K562 (cell line): Measurements from ENCODE around the gene RNF224. TPM values are rescaled to one million over a fixed set of nuclear protein-coding genes. Genes with fewer than 3 reads are reported as not detected.
A peak's percentile ranks its signal among the peaks of the same experiment; 100 is the strongest.

Experiments used
- BACH1 ChIP-seq: fragments of 200-800 bp; sonication (Bioruptor generic); IDR thresholded peaks from 2 replicates; pipeline ENCODE4 v1.6.1; 2016; ENCODE audit warnings: missing genetic modification characterization, missing compliant biosample characterization
- ELF1 ChIP-seq: fragments of 200-800 bp; sonication (Bioruptor generic); IDR thresholded peaks from 2 replicates; pipeline ENCODE4 v1.6.1; 2016; ENCODE audit warnings: missing genetic modification characterization, missing compliant biosample characterization
- EWSR1 ChIP-seq: fragments of 450-650 bp; IDR thresholded peaks from 2 replicates; pipeline ENCODE4 v1.6.1; 2018; ENCODE audit warnings: borderline replicate concordance, mild to moderate bottlenecking, low read depth, moderate library complexity; ENCODE audit not compliant: partially characterized antibody
- HNRNPK ChIP-seq: fragments of 200-400 bp; formaldehyde crosslinking; IDR thresholded peaks from one replicate; pipeline ENCODE4 v1.6.1; 2018; ENCODE audit warnings: mild to moderate bottlenecking, low read depth, low read length; ENCODE audit not compliant: poor library complexity, severe bottlenecking
- MAZ ChIP-seq, 2 experiments: fragments of 450-650 bp in 1 of 2; sonication (generic) in 1 of 2; formaldehyde crosslinking; IDR thresholded peaks in 1 of 2; conservative IDR thresholded peaks in 1 of 2; 2 replicates each; pipeline versions ENCODE4 v1.4.0 to v1.5.0; 2020; ENCODE audit warnings: mild to moderate bottlenecking in 1 of 2, missing genetic modification reagents in 1 of 2
- MLLT1 ChIP-seq, 2 experiments: fragments of 450-650 bp; IDR thresholded peaks; 2 replicates each; pipeline ENCODE4 v1.6.1; 2016
- PCBP1 ChIP-seq: fragments of 200-400 bp; formaldehyde crosslinking; IDR thresholded peaks from 2 replicates; pipeline ENCODE4 v1.6.1; 2018; ENCODE audit warnings: mild to moderate bottlenecking, low read depth, low read length; ENCODE audit not compliant: poor library complexity, severe bottlenecking
- SMAD1 ChIP-seq: fragments of 150-350 bp; IDR thresholded peaks from 2 replicates; pipeline ENCODE4 v1.6.1; 2014; ENCODE audit warnings: low read length, low read depth; ENCODE audit not compliant: partially characterized antibody
- SNRNP70 ChIP-seq: fragments of 200-400 bp; formaldehyde crosslinking; optimal IDR thresholded peaks from 2 replicates; pipeline ENCODE3; 2017; ENCODE audit warnings: low read depth, low read length
- ZNF12 ChIP-seq: sonication (generic); formaldehyde crosslinking; IDR thresholded peaks from 2 replicates; pipeline ENCODE4 v1.4.0; 2020; ENCODE audit warnings: mild to moderate bottlenecking, missing genetic modification reagents
- ZNF280A ChIP-seq: fragments of 450-650 bp; IDR thresholded peaks from 2 replicates; pipeline ENCODE4 v1.6.1; 2018; ENCODE audit warnings: mild to moderate bottlenecking, low read depth; ENCODE audit not compliant: partially characterized antibody
- polyA plus RNA-seq, 8 experiments: library from polyadenylated mRNA; depleted of rRNA in 4 of 8; stranded (reverse) in 5 of 8; unstranded in 3 of 8; fragments of >200 nt; fragmentation: Nextera tagmentation in 2 of 8; fragmentation: Illumina TruSeq in 1 of 8; extraction: Ambion mirVana in 2 of 8; extraction: Trizol in 1 of 8; gene quantifications; 2 replicates each; pipeline versions ENCODE4 v1.2.1 to v1.2.3, GENCODE V29; 2011 to 2014; ENCODE audit warnings: inconsistent platforms in 1 of 8, missing spikeins in 1 of 8
- total RNA-seq, 7 experiments: library from RNA; depleted of rRNA in 6 of 7; stranded (reverse); fragments of >200 nt in 6 of 7; fragmentation: Illumina TruSeq in 2 of 7; extraction: Trizol in 2 of 7; gene quantifications; 2 replicates each; pipeline versions ENCODE4 v1.2.1 to v1.2.3, GENCODE V29; 2011 to 2021; ENCODE audit warnings: low replicate concordance in 1 of 7
- TF ChIP-seq, protein P1 (sequence below), 2 experiments: fragments of 450-650 bp; IDR thresholded peaks; 2 replicates each; pipeline ENCODE4 v1.6.1; 2018; ENCODE audit warnings: mild to moderate bottlenecking in 2 of 2, low read depth in 1 of 2; ENCODE audit not compliant: partially characterized antibody in 2 of 2

The RNF224 gene
- total and polyA plus RNA-seq, 9 of the 15 experiments (the other 6 are each of a cell fraction or from before 2014, with no cell fraction given) = not detected

DNA sequence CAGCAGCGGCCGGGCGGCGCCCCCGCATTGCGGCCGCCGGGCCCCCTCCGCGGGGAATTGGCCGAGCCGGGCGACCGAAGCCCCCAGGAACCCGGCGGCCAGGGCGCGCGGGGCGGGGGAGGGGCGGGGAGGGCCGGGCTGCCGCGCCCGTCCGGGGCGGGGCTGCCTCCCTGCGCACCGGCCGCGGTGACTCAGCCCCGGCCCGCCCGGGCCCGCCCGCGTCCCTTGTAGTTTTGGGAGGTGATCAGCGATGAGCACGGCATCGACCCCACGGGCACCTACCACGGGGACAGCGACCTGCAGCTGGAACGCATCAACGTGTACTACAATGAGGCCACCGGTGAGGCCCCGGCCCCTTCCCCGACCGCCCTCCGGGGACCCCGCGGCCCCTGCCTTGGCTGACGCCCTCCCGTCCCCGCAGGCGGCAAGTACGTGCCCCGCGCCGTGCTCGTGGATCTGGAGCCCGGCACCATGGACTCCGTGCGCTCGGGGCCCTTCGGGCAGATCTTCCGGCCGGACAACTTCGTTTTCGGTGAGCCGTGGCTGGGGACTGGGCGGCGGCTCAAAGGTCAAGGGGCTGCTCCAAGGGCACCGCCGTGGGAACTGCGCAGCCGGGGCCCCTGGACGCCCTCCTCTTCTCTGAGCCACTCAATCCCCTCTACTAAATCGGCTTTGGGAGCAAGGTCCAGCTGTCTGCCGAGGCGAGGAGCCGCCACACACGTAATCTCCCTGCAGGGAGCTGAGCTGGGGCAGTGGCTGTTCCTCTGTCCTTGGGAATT, 14.4 kb downstream of the RNF224 start (continued):
- TF ChIP-seq, protein P1, sequence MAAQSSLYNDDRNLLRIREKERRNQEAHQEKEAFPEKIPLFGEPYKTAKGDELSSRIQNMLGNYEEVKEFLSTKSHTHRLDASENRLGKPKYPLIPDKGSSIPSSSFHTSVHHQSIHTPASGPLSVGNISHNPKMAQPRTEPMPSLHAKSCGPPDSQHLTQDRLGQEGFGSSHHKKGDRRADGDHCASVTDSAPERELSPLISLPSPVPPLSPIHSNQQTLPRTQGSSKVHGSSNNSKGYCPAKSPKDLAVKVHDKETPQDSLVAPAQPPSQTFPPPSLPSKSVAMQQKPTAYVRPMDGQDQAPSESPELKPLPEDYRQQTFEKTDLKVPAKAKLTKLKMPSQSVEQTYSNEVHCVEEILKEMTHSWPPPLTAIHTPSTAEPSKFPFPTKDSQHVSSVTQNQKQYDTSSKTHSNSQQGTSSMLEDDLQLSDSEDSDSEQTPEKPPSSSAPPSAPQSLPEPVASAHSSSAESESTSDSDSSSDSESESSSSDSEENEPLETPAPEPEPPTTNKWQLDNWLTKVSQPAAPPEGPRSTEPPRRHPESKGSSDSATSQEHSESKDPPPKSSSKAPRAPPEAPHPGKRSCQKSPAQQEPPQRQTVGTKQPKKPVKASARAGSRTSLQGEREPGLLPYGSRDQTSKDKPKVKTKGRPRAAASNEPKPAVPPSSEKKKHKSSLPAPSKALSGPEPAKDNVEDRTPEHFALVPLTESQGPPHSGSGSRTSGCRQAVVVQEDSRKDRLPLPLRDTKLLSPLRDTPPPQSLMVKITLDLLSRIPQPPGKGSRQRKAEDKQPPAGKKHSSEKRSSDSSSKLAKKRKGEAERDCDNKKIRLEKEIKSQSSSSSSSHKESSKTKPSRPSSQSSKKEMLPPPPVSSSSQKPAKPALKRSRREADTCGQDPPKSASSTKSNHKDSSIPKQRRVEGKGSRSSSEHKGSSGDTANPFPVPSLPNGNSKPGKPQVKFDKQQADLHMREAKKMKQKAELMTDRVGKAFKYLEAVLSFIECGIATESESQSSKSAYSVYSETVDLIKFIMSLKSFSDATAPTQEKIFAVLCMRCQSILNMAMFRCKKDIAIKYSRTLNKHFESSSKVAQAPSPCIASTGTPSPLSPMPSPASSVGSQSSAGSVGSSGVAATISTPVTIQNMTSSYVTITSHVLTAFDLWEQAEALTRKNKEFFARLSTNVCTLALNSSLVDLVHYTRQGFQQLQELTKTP (IDR thresholded peaks at IDR 0.05; ENCODE audit: low read depth in 1 of 2, partially characterized antibody in 2 of 2) = no peak
- TF ChIP-seq SNRNP70 (peak; percentile 20), SMAD1 (no peak), MLLT1 (IDR thresholded peaks at IDR 0.05) (0 out of 4 replicates have a peak, but pooled peaks of 1 of the 2 experiments have one; percentile 33), ZNF12 (CRISPR knock-in tag) (peak; percentile 54; the same call in 1 of the 2 replicates), ZNF280A (no peak), ELF1 (tag) (no peak), BACH1 (tag) (no peak), HNRNPK (no peak), EWSR1 (no peak), MAZ (CRISPR knock-in tag; conservative IDR thresholded peaks at IDR 0.05 in 1 of 2, IDR thresholded peaks at IDR 0.05 in 1 of 2) (0 out of 4 replicates have a peak, but pooled peaks of 1 of the 2 experiments have one; percentile 28), PCBP1 (no peak)
